B cell (primary cell): ENCODE results near the gene P3H4. TPM values are rescaled to one million over a fixed set of nuclear protein-coding genes. Genes with fewer than 3 reads are reported as not detected.

Source experiments
- ATAC-seq: fragments of 200-7000 bp; cut with Tn5 transposase; one replicate; pipeline ENCODE4 v1.10.0; 2021; ENCODE audit warnings: low read depth, mild to moderate bottlenecking, moderate number of reproducible peaks, moderate library complexity
- CTCF ChIA-PET: fragments of 350-600 bp; sonication (Branson Sonifier 250); formaldehyde crosslinking; loops from one replicate; lab custom pipeline; 2021; ENCODE audit warnings: antibody characterized with exemption, inconsistent platforms; lab: Charles Lee
- POLR2A ChIA-PET: fragments of 350-600 bp; sonication (Branson Sonifier 250); formaldehyde crosslinking; loops from one replicate; lab custom pipeline; 2021; ENCODE audit warnings: antibody characterized with exemption; lab: Charles Lee
- DNase-seq: peaks from one replicate; pipeline ENCODE4 v3.0.0; 2013
- H2AFZ ChIP-seq: 2 replicates; pipeline ENCODE4 v1.6.1; 2012; ENCODE audit warnings: mild to moderate bottlenecking, low read depth, low read length; ENCODE audit not compliant: insufficient read depth, poor library complexity, severe bottlenecking
- H3K27ac ChIP-seq, 2 donors: 1 replicate in 1 of 2; 2 replicates in 1 of 2; pipeline ENCODE4 v1.5.1; 2012 to 2013; ENCODE audit warnings: low read length in 2 of 2, mild to moderate bottlenecking in 2 of 2, moderate library complexity in 1 of 2
- H3K27me3 ChIP-seq, 4 experiments: fragments of 200-600 bp in 1 of 4; sonication (generic) in 1 of 4; replicated peaks in 1 of 4; 1 replicate in 2 of 4; 2 replicates in 2 of 4; pipeline versions ENCODE4 v1.6.1 to v1.7.0; 2013 to 2016; ENCODE audit warnings: low read length in 3 of 4, mild to moderate bottlenecking in 2 of 4, mixed read lengths in 1 of 4, moderate library complexity in 1 of 4; ENCODE audit not compliant: insufficient read depth in 4 of 4, control insufficient read depth in 3 of 4; ENCODE audit errors: control extremely low read depth in 1 of 4
- H3K36me3 ChIP-seq, 2 experiments: replicated peaks in 1 of 2; 1 replicate in 1 of 2; 2 replicates in 1 of 2; pipeline versions ENCODE4 v1.6.1 to v1.7.1; 2013; ENCODE audit warnings: low read length in 1 of 2; ENCODE audit not compliant: insufficient read depth in 2 of 2, control insufficient read depth in 1 of 2; ENCODE audit errors: control extremely low read depth in 1 of 2, extremely low read depth in 1 of 2
- H3K4me1 ChIP-seq, 2 donors: fragments of 200-600 bp in 1 of 2; sonication (generic) in 1 of 2; 1 replicate in 1 of 2; 2 replicates in 1 of 2; pipeline versions ENCODE4 v1.5.1 to v1.6.1; 2013 to 2017; ENCODE audit warnings: low read length in 2 of 2; ENCODE audit not compliant: control insufficient read depth in 2 of 2, insufficient read depth in 2 of 2
- H3K4me2 ChIP-seq: replicated peaks from 2 replicates; pipeline ENCODE3; 2012; ENCODE audit warnings: mild to moderate bottlenecking, low read depth, low read length; ENCODE audit not compliant: poor library complexity, severe bottlenecking
- H3K4me3 ChIP-seq, 5 experiments: fragments of 200-600 bp in 1 of 5; sonication (generic) in 1 of 5; 1 replicate in 3 of 5; 2 replicates in 2 of 5; pipeline versions ENCODE4 v1.5.1 to v1.7.0; 2011 to 2016; ENCODE audit warnings: low read length in 4 of 5, mild to moderate bottlenecking in 4 of 5, low read depth in 2 of 5, control low read depth in 1 of 5, moderate library complexity in 1 of 5; ENCODE audit not compliant: insufficient read depth in 1 of 5; ENCODE audit errors: control extremely low read depth in 1 of 5, extremely low read depth in 1 of 5
- H3K79me2 ChIP-seq: fragments of 200-600 bp; sonication (generic); one replicate; pipeline ENCODE4 v1.6.0; 2016; ENCODE audit warnings: low read length; ENCODE audit not compliant: control insufficient read depth, insufficient read depth
- H3K9ac ChIP-seq: fragments of 200-600 bp; sonication (generic); 2 replicates; pipeline ENCODE4 v1.6.1; 2017; ENCODE audit warnings: mild to moderate bottlenecking, low read length, moderate library complexity
- H3K9me3 ChIP-seq, 3 donors: one replicate each; pipeline versions ENCODE4 v1.6.1 to v1.7.1; 2013; ENCODE audit warnings: low read length in 2 of 3; ENCODE audit not compliant: control insufficient read depth in 2 of 3, insufficient read depth in 1 of 3; ENCODE audit errors: control extremely low read depth in 1 of 3
- H4K20me1 ChIP-seq: 2 replicates; pipeline ENCODE4 v1.6.0; 2012; ENCODE audit warnings: mild to moderate bottlenecking, low read length; ENCODE audit not compliant: insufficient read depth, control insufficient read depth, poor library complexity, severe bottlenecking
- H3K27ac Mint-ChIP-seq: one replicate; pipeline ENCODE4 v1.8.0; 2021; ENCODE audit warnings: mixed read lengths
- H3K27me3 Mint-ChIP-seq: one replicate; pipeline ENCODE4 v1.8.0; 2021; ENCODE audit warnings: mixed read lengths
- H3K4me1 Mint-ChIP-seq: one replicate; pipeline ENCODE4 v1.8.0; 2021; ENCODE audit warnings: mixed read lengths
- H3K4me3 Mint-ChIP-seq: one replicate; pipeline ENCODE4 v1.8.0; 2021; ENCODE audit warnings: mixed read lengths
- H3K9me3 Mint-ChIP-seq: one replicate; pipeline ENCODE4 v1.8.0; 2022; ENCODE audit warnings: mixed read lengths; ENCODE audit not compliant: insufficient read depth
- CTCF ChIP-seq: fragments of 200-600 bp; IDR thresholded peaks from one replicate; pipeline ENCODE4 v1.8.0; 2022; ENCODE audit warnings: antibody characterized with exemption, mild to moderate bottlenecking
- EZH2 ChIP-seq: IDR thresholded peaks from 2 replicates; pipeline ENCODE4 v1.6.1; 2012; ENCODE audit warnings: borderline replicate concordance, low read depth, mild to moderate bottlenecking, moderate library complexity, low read length; ENCODE audit not compliant: insufficient read depth, poor library complexity, severe bottlenecking
- WGBS: methylation state at CpG from one replicate; pipeline ENCODE4 v1.1.5; 2013; ENCODE audit warnings: missing lambda C conversion rate; ENCODE audit not compliant: insufficient coverage; 5-methylcytosine and 5-hydroxymethylcytosine counted together
- intact Hi-C: fragments of 100-400 bp; cut with micrococcal nuclease; formaldehyde crosslinking; loops from one replicate; pipeline ENCODE4 v1.10.0; 2022
- polyA plus RNA-seq: library from polyadenylated mRNA; depleted of rRNA; stranded (reverse); fragments of >200 nt; gene quantifications from 2 replicates; pipeline ENCODE4 v1.2.3, GENCODE V29; 2012
- total RNA-seq, 2 donors: library from RNA; stranded (reverse); fragments of 120-200 nt in 1 of 2; gene quantifications; 1 replicate in 1 of 2; 2 replicates in 1 of 2; pipeline versions ENCODE4 v1.2.3 to v1.2.4, GENCODE V29; 2013 to 2022

P3H4 gene
- total and polyA plus RNA-seq, 2 donors (not counting 1 experiment from before 2014, with no cell fraction given) = 1.3 to 2.8 TPM

GRCh38 chr17:41813152-41813680 is 1.5 kb upstream of the P3H4 start:
- ATAC-seq = no peak
- POLR2A ChIA-PET = no interaction called here
- DNase-seq = no peak
- H3K9me3 ChIP-seq = no peaks in the 10 kb centered on the region
- peaks cover 20% of the 10 kb centered on the region in 2 donors for H3K4me1 ChIP-seq
- H3K4me2 ChIP-seq = peak overlapping the region; percentile 88
- Mint-ChIP-seq H3K27me3 (peaks cover 6% of the 10 kb centered on the region), H3K4me3 (peak overlapping the region; percentile 72), H3K4me1 (peaks cover 19% of the 10 kb centered on the region), H3K27ac (no peak overlapping the region), H3K9me3 (no peaks in the 10 kb centered on the region)
- H3K27me3 ChIP-seq = peaks cover 0 to 25% (median 5%) of the 10 kb centered on the region in 4 experiments
- no peak overlapping the region for H3K4me3 ChIP-seq
- CTCF ChIA-PET = interaction anchor here (3.0 to 3.3 kb wide), 2 partner anchors 12 to 27 kb away, joined by 25 to 27 read pairs; partner anchors contain the start of gene JUP
- no peak overlapping the region for H3K9ac ChIP-seq
- intact Hi-C loops = no loop called here
- no peaks in the 10 kb centered on the region for H3K36me3 ChIP-seq
- peak overlapping the region; percentile 93 for H2AFZ ChIP-seq
- no peak overlapping the region for H3K27ac ChIP-seq
- H4K20me1 ChIP-seq = no peaks in the 10 kb centered on the region
- WGBS = 61% methylated on average over 9 of the region's 12 CpGs
- no peak for TF ChIP-seq CTCF
- no peak for TF ChIP-seq EZH2
- no peaks in the 10 kb centered on the region for H3K79me2 ChIP-seq

GRCh38 chr17:41812381-41813151 is 817 bp upstream of the P3H4 start, which contains the start of gene FKBP10:
FKBP10 (plus strand) TSS chr17:41813004; CDS start chr17:41813035, 31 bp downstream.
- H3K27ac Mint-ChIP-seq = peak within 1 kb of the TSS; percentile 83
- POLR2A ChIA-PET = no interaction called here
- peak within 1 kb of the TSS in 4 of 5 experiments; percentile 49 to 85 (median 62) for H3K4me3 ChIP-seq
- no peak within 1 kb of the TSS for H3K27ac ChIP-seq
- H3K4me2 ChIP-seq = peak within 1 kb of the TSS; percentile 88
- no peaks in the 10 kb centered on the region for H3K9me3 ChIP-seq
- 5% methylated on average over 20 of the region's 35 CpGs for WGBS
- H3K9ac ChIP-seq = peak within 1 kb of the TSS; percentile 78
- intact Hi-C loops = no loop called here
- no peak for TF ChIP-seq CTCF
- no peak for TF ChIP-seq EZH2
- H2AFZ ChIP-seq = peak within 1 kb of the TSS; percentile 93
- no peaks in the 10 kb centered on the region for H4K20me1 ChIP-seq
- CTCF ChIA-PET = interaction anchor here (1.0 to 3.3 kb wide), 10 partner anchors 8 to 121 kb away, joined by 4 to 27 read pairs (median 6); partner anchors contain the start of genes ACLY, JUP and KLHL10
- H3K27me3 ChIP-seq = peaks cover 0 to 25% (median 5%) of the 10 kb centered on the region in 4 experiments
- peaks cover 19% of the 10 kb centered on the region for H3K4me1 Mint-ChIP-seq
- DNase-seq (no peak), ATAC-seq (no peak)
- no peaks in the 10 kb centered on the region for H3K9me3 Mint-ChIP-seq
- peaks cover 6% of the 10 kb centered on the region for H3K27me3 Mint-ChIP-seq
- H3K4me1 ChIP-seq = peaks cover 20% of the 10 kb centered on the region in 2 donors
- peak within 1 kb of the TSS; percentile 96 for H3K4me3 Mint-ChIP-seq
- no peaks in the 10 kb centered on the region for H3K36me3 ChIP-seq
- H3K79me2 ChIP-seq = no peaks in the 10 kb centered on the region
